GM12874 (cell line): ENCODE results near the gene CNKSR3.

Experiments
- TF ChIP-seq, protein P1 (sequence below): IDR thresholded peaks from 2 replicates; pipeline ENCODE4 v1.5.1; 2011; ENCODE audit warnings: low read depth, mild to moderate bottlenecking, control low read depth, low read length, moderate library complexity; ENCODE audit not compliant: insufficient read depth

CNKSR3 gene

DNA sequence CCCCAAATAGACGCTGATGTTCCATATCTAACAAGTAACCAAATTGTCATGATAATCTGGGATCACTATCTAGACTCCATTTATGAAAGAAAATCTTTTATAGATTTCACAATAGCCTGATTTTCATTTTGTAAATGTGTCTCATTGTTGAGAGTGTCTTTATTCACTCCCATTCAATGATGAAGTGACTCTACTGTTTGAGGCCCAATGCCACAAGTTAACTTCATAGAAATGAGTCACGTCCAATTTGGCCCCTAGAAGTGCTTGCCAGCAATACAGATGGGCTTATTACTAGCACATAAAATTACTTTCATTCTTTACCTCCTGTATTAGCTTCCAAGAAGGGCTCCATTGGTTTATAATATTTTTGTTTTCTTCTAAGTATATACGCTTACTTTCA, 160.2 kb downstream of the CNKSR3 start:
- TF ChIP-seq, protein P1, sequence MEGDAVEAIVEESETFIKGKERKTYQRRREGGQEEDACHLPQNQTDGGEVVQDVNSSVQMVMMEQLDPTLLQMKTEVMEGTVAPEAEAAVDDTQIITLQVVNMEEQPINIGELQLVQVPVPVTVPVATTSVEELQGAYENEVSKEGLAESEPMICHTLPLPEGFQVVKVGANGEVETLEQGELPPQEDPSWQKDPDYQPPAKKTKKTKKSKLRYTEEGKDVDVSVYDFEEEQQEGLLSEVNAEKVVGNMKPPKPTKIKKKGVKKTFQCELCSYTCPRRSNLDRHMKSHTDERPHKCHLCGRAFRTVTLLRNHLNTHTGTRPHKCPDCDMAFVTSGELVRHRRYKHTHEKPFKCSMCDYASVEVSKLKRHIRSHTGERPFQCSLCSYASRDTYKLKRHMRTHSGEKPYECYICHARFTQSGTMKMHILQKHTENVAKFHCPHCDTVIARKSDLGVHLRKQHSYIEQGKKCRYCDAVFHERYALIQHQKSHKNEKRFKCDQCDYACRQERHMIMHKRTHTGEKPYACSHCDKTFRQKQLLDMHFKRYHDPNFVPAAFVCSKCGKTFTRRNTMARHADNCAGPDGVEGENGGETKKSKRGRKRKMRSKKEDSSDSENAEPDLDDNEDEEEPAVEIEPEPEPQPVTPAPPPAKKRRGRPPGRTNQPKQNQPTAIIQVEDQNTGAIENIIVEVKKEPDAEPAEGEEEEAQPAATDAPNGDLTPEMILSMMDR: no peak

DNA sequence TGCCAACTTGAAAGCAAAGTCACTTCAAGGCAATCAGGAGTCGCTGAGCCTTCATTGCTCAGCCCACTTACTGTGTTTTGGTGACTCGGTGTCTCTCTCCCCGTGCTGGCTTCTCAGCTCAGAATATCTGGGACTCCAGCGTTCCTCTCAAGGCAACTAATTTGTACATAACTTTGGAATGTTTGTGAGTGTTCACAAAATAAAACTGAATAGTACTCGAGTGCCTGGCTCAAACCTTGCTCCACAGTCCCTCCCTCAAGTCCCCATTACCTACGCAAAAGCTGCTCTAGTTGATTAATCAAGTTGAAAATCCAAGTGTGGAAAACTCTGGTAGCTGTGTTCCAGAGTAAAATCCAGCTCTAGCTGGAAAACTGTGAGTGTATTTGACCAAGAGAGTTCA, 162.5 kb downstream of the CNKSR3 start:
- TF ChIP-seq, protein P1: no peak

DNA sequence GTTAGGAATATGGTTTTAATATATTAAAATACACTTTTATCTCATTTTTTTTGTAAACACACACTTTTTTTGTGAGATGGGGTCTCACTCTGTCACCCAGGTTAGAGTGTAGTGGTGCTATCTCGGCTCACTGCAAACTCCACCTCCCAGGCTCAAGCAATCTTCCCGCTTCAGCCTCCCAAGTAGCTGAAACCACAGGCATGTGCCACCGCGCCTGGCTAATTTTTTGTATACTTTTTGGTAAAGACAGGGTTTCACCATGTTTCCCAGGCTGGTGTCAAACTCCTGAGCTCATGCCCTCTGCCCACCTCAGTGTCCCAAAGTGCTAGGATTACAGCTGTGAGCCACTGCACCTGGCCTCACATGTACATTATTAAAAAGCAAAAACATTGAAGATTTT, 164.7 kb downstream of the CNKSR3 start:
- TF ChIP-seq, protein P1: no peak

DNA sequence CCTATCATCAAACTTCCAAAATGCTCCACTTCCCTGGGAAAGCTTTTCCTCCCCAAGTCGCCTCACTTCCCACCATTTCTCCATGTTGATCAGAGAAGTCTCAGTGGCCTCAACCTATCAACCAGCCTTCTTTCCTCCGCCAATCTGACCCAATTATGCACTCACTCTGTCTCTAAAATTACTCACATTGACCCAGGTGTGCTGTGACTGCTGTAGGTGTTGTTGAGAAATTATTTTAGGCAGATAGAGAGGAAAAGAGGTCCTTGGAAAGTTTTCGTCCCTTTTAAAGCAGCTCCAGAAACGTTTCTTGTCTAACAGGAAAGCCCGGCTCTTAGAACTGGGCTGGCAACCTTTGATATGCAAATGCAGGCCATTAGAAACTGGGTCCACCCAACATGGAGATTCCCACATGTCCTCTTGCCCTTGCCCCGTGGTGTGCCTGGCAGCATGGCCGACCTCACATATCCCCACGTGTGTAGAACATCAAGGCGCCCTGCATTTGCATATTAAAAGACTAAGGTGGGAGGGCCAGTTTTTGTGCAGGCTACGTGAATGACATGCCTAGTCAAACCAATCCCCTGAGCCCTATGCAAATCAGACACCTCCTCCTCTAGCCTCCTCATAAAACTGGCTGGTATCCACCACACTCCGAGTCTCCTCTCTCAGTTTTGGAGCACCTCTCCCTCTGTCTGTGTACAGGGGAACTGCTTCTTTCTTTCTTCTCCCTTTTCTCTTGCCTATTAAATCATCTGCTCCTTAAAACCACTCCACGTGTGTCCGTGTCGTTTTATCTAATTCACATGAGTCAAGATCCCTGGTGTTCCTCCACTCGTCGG, 166.8 kb downstream of the CNKSR3 start:
- TF ChIP-seq, protein P1: no peak

DNA sequence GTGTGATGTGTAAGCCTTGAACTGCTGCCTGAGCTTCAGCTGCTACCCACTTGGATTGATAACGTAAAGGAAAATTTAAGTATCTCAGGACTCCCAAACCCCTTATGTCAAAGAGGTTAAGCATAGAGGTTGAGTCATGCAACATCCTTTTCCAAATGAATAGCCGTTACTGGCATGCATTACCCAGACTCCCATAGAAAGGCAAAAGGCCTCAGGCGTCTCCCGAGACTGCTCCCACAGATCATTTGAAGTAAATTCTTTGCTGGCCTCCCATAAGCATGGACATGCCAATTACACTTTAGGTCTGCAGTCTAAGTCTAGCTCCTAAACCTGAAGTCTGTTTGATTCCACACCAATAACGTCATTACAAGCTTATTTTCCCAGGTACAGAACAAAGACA, 168.6 kb downstream of the CNKSR3 start:
- TF ChIP-seq, protein P1: no peak

DNA sequence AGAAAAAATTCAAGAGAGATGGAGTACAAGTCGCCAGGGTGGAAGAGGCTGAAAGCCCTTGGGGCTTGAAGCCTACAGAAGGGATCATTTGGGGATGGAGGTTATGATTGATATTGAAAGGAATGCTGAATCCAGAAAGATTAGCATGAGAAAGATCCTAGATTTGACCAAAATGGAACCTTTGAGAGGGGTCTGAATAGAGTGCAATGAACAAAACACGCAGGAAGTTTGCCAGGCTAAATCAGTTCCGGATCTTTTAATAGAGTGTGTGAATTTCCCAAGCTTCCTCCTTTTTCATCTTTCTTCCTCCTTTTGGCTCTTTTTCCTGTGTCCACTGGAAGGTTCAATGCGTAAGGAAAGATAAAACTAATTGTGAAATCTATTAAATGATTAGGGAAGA, 169.1 kb downstream of the CNKSR3 start:
- TF ChIP-seq, protein P1: no peak
